Memory B cell (primary cell): ENCODE results near the gene ADAM10.

Experiments
- ATAC-seq: fragments of 150-1000 bp; cut with Tn5 transposase; 2 replicates; pipeline ENCODE4 v1.10.0; 2021; ENCODE audit warnings: low read depth, mild to moderate bottlenecking, moderate library complexity
- DNase-seq, 2 donors: peaks; one replicate each; pipeline ENCODE4 v3.0.0; 2022; ENCODE audit warnings: low spot score in 2 of 2
- H3K27ac Mint-ChIP-seq: one replicate; pipeline ENCODE4 v1.8.0; 2022; ENCODE audit warnings: mild to moderate bottlenecking, moderate library complexity, mixed read lengths
- H3K27me3 Mint-ChIP-seq: one replicate; pipeline ENCODE4 v1.8.0; 2022; ENCODE audit warnings: mixed read lengths
- H3K36me3 Mint-ChIP-seq: one replicate; pipeline ENCODE4 v1.8.0; 2022; ENCODE audit warnings: mild to moderate bottlenecking, mixed read lengths
- H3K4me1 Mint-ChIP-seq: one replicate; pipeline ENCODE4 v1.8.0; 2022; ENCODE audit warnings: mixed read lengths
- H3K4me3 Mint-ChIP-seq: one replicate; pipeline ENCODE4 v1.8.0; 2022; ENCODE audit warnings: mild to moderate bottlenecking, moderate library complexity, mixed read lengths
- H3K9me3 Mint-ChIP-seq: one replicate; pipeline ENCODE4 v1.8.0; 2022; ENCODE audit warnings: mixed read lengths

The ADAM10 gene

GRCh38 chr15:58716027-58716426, 33.5 kb downstream of the ADAM10 start:
- Mint-ChIP-seq H3K9me3 (no peaks in the 10 kb centered on the region), H3K27me3 (no peaks in the 10 kb centered on the region), H3K36me3 (peaks cover 11% of the 10 kb centered on the region), H3K4me3 (no peak overlapping the region), H3K27ac (peak overlapping the region; percentile 24), H3K4me1 (peaks cover 17% of the 10 kb centered on the region)
- no peak for ATAC-seq
- DNase-seq = no peak

- peak; percentile 84 for ATAC-seq
- H3K9me3 Mint-ChIP-seq = no peaks in the 10 kb centered on the region
- no peak overlapping the region for H3K4me3 Mint-ChIP-seq
- H3K36me3 Mint-ChIP-seq = peaks cover 11% of the 10 kb centered on the region
- peaks cover 17% of the 10 kb centered on the region for H3K4me1 Mint-ChIP-seq
- H3K27me3 Mint-ChIP-seq = no peaks in the 10 kb centered on the region
- no peak for DNase-seq
- peak overlapping the region; percentile 39 for H3K27ac Mint-ChIP-seq
Measured at GRCh38 chr15:58715266-58715917, 34.1 kb downstream of the ADAM10 start.

GRCh38 chr15:58710701-58711100, 38.8 kb downstream of the ADAM10 start:
- ATAC-seq = no peak
- Mint-ChIP-seq H3K27me3 (no peaks in the 10 kb centered on the region), H3K27ac (no peak overlapping the region), H3K4me3 (no peak overlapping the region), H3K36me3 (peaks cover 10% of the 10 kb centered on the region), H3K9me3 (no peaks in the 10 kb centered on the region), H3K4me1 (peaks cover 13% of the 10 kb centered on the region)
- DNase-seq = no peak

GRCh38 chr15:58707397-58707796, 42.1 kb downstream of the ADAM10 start:
- no peak for ATAC-seq
- H3K9me3 Mint-ChIP-seq = no peaks in the 10 kb centered on the region
- H3K27me3 Mint-ChIP-seq = no peaks in the 10 kb centered on the region
- H3K27ac Mint-ChIP-seq = peak overlapping the region; percentile 64
- H3K36me3 Mint-ChIP-seq = peaks cover 17% of the 10 kb centered on the region
- no peak overlapping the region for H3K4me3 Mint-ChIP-seq
- DNase-seq = no peak
- peaks cover 16% of the 10 kb centered on the region for H3K4me1 Mint-ChIP-seq

GRCh38 chr15:58705105-58705504, 44.4 kb downstream of the ADAM10 start:
- Mint-ChIP-seq H3K36me3 (peaks cover 35% of the 10 kb centered on the region), H3K4me1 (peaks cover 20% of the 10 kb centered on the region)

GRCh38 chr15:58704155-58704865, 45.2 kb downstream of the ADAM10 start:
- H3K27me3 Mint-ChIP-seq = no peaks in the 10 kb centered on the region
- peak overlapping the region; percentile 21 for H3K27ac Mint-ChIP-seq
- peaks cover 7% of the 10 kb centered on the region for H3K9me3 Mint-ChIP-seq
- DNase-seq = no peak
- H3K4me3 Mint-ChIP-seq = no peak overlapping the region
- H3K36me3 Mint-ChIP-seq = peaks cover 41% of the 10 kb centered on the region
- no peak for ATAC-seq
- H3K4me1 Mint-ChIP-seq = peaks cover 27% of the 10 kb centered on the region

More at GRCh38 chr15:58705105-58705504, 44.4 kb downstream of the ADAM10 start:
- no peak overlapping the region for H3K27ac Mint-ChIP-seq
- no peak for ATAC-seq
- H3K27me3 Mint-ChIP-seq = no peaks in the 10 kb centered on the region
- H3K9me3 Mint-ChIP-seq = peaks cover 3% of the 10 kb centered on the region
- H3K4me3 Mint-ChIP-seq = no peak overlapping the region
- DNase-seq = no peak

- Mint-ChIP-seq H3K4me1 (peaks cover 29% of the 10 kb centered on the region), H3K27ac (peak overlapping the region; percentile 21), H3K9me3 (peaks cover 9% of the 10 kb centered on the region), H3K27me3 (no peaks in the 10 kb centered on the region), H3K4me3 (no peak overlapping the region), H3K36me3 (peaks cover 48% of the 10 kb centered on the region)
- ATAC-seq (no peak), DNase-seq (no peak)
Measured at GRCh38 chr15:58703610-58704009, 45.9 kb downstream of the ADAM10 start.

GRCh38 chr15:58702233-58702632, 47.3 kb downstream of the ADAM10 start:
- peaks cover 34% of the 10 kb centered on the region for H3K4me1 Mint-ChIP-seq
- peaks cover 50% of the 10 kb centered on the region for H3K36me3 Mint-ChIP-seq
- peaks cover 11% of the 10 kb centered on the region for H3K9me3 Mint-ChIP-seq
- DNase-seq (no peak), ATAC-seq (no peak)
- H3K27me3 Mint-ChIP-seq = no peaks in the 10 kb centered on the region
- H3K4me3 Mint-ChIP-seq = no peak overlapping the region
- no peak overlapping the region for H3K27ac Mint-ChIP-seq

GRCh38 chr15:58701376-58701775, 48.1 kb downstream of the ADAM10 start:
- ATAC-seq = no peak
- Mint-ChIP-seq H3K4me1 (peaks cover 33% of the 10 kb centered on the region), H3K27me3 (no peaks in the 10 kb centered on the region), H3K4me3 (no peak overlapping the region), H3K9me3 (peaks cover 11% of the 10 kb centered on the region), H3K36me3 (peaks cover 48% of the 10 kb centered on the region), H3K27ac (no peak overlapping the region)
- no peak for DNase-seq

GRCh38 chr15:58699769-58700168, 49.7 kb downstream of the ADAM10 start:
- DNase-seq = no peak
- Mint-ChIP-seq H3K27ac (no peak overlapping the region), H3K4me1 (peaks cover 32% of the 10 kb centered on the region), H3K36me3 (peaks cover 48% of the 10 kb centered on the region), H3K27me3 (no peaks in the 10 kb centered on the region), H3K4me3 (no peak overlapping the region), H3K9me3 (peaks cover 11% of the 10 kb centered on the region)
- ATAC-seq = no peak

- peaks cover 31% of the 10 kb centered on the region for H3K4me1 Mint-ChIP-seq
- no peak overlapping the region for H3K4me3 Mint-ChIP-seq
- ATAC-seq (no peak), DNase-seq (no peak)
- H3K9me3 Mint-ChIP-seq = peaks cover 11% of the 10 kb centered on the region
- no peaks in the 10 kb centered on the region for H3K27me3 Mint-ChIP-seq
- H3K27ac Mint-ChIP-seq = no peak overlapping the region
- H3K36me3 Mint-ChIP-seq = peaks cover 43% of the 10 kb centered on the region
Measured at GRCh38 chr15:58698887-58699641, 50.4 kb downstream of the ADAM10 start.

- Mint-ChIP-seq H3K4me3 (no peak overlapping the region), H3K27ac (no peak overlapping the region), H3K36me3 (peaks cover 39% of the 10 kb centered on the region), H3K27me3 (no peaks in the 10 kb centered on the region), H3K9me3 (peaks cover 11% of the 10 kb centered on the region), H3K4me1 (peaks cover 29% of the 10 kb centered on the region)
- ATAC-seq (no peak), DNase-seq (no peak)
Measured at GRCh38 chr15:58697220-58697619, 52.3 kb downstream of the ADAM10 start.

GRCh38 chr15:58696738-58697137, 52.8 kb downstream of the ADAM10 start:
- H3K4me1 Mint-ChIP-seq = peaks cover 25% of the 10 kb centered on the region
- no peak for ATAC-seq
- H3K27me3 Mint-ChIP-seq = no peaks in the 10 kb centered on the region
- no peak overlapping the region for H3K4me3 Mint-ChIP-seq
- peaks cover 11% of the 10 kb centered on the region for H3K9me3 Mint-ChIP-seq
- peaks cover 34% of the 10 kb centered on the region for H3K36me3 Mint-ChIP-seq
- no peak overlapping the region for H3K27ac Mint-ChIP-seq
- no peak for DNase-seq
